ENCODE data around the gene PCNX1. TPM values are rescaled to one million over a fixed set of nuclear protein-coding genes. Genes with fewer than 3 reads are reported as not detected.
"Not testable (repeated sequence)": the region's sequence is repeated elsewhere in the genome, so short reads cannot be mapped to it uniquely, and the experiment has no call there.

Gene PCNX1
- total RNA-seq, 1 experiment from 2014 or later = 23.3 TPM

- H3K9me2 ChIP-seq (replicated peaks; ENCODE audit: low read length) = no peaks in the 10 kb centered on the region
- H3K27ac ChIP-seq (ENCODE audit: low read length) = no peak overlapping the region
- peaks cover 28% of the 10 kb centered on the region for H3K36me3 ChIP-seq (ENCODE audit: low read depth, low read length)
- no peaks in the 10 kb centered on the region for H3F3A ChIP-seq (ENCODE audit: low read length, unreplicated experiment)
- POLR2A ChIA-PET (ENCODE audit: unreplicated experiment) = no interaction called here
- H3K4me1 ChIP-seq (ENCODE audit: insufficient read depth, low read length) = no peaks in the 10 kb centered on the region
- no peak overlapping the region for H2AFZ ChIP-seq (ENCODE audit: low read length)
- DNase-seq = no peak
- H3K27me3 ChIP-seq (ENCODE audit: low read length) = no peaks in the 10 kb centered on the region
- CTCF ChIA-PET = interaction anchor here (0.6 kb wide), 1 partner anchor 370 kb away, joined by 6 read pairs; no protein-coding TSS in a partner anchor
- no peaks in the 10 kb centered on the region for H4K20me1 ChIP-seq (ENCODE audit: low read length)
- no peak overlapping the region for H3K9ac ChIP-seq (ENCODE audit: low read length)
- H3K4me3 ChIP-seq (ENCODE audit: low read length) = no peak overlapping the region
- ATAC-seq = no peak
- no peak for TF ChIP-seq EZH2phosphoT487 (IDR thresholded peaks at IDR 0.05; ENCODE audit: borderline replicate concordance, low read length)
- TF ChIP-seq EZH2 (IDR thresholded peaks at IDR 0.05; ENCODE audit: low read length, unreplicated experiment) = no peak
- TF ChIP-seq CTCF (conservative IDR thresholded peaks at IDR 0.05; ENCODE audit: low read depth, low read length) = no peak
- 0 out of 2 replicates have a peak, but pooled peaks cover 12% of the 10 kb centered on the region for H3K79me2 ChIP-seq (ENCODE audit: low read length)
- no TSS peak for BruUV-seq (replicated peaks)
- intact Hi-C loops (cut with micrococcal nuclease) = no loop called here
- H3K4me2 ChIP-seq (ENCODE audit: low read length) = no peak overlapping the region
- H3K9me3 ChIP-seq (ENCODE audit: low read length) = peaks cover 12% of the 10 kb centered on the region
These were observed 35.1 kb downstream of the PCNX1 start for GRCh38 chr14:70942342-70942706.

GRCh38 chr14:70942721-70943120 is 35.5 kb downstream of the PCNX1 start:
- H3K4me3 ChIP-seq (ENCODE audit: low read length); DNase-seq; H2AFZ ChIP-seq (ENCODE audit: low read length); H3F3A ChIP-seq (ENCODE audit: low read length, unreplicated experiment); H3K27me3 ChIP-seq (ENCODE audit: low read length); H3K27ac ChIP-seq (ENCODE audit: low read length); ATAC-seq; BruUV-seq (replicated peaks); H4K20me1 ChIP-seq (ENCODE audit: low read length); H3K4me1 ChIP-seq (ENCODE audit: insufficient read depth, low read length); H3K9me2 ChIP-seq (replicated peaks; ENCODE audit: low read length); H3K9ac ChIP-seq (ENCODE audit: low read length); POLR2A ChIA-PET (ENCODE audit: unreplicated experiment); intact Hi-C loops (cut with micrococcal nuclease); H3K4me2 ChIP-seq (ENCODE audit: low read length): not testable (repeated sequence)
- peaks cover 32% of the 10 kb centered on the region for H3K36me3 ChIP-seq (ENCODE audit: low read depth, low read length)
- peaks cover 12% of the 10 kb centered on the region for H3K9me3 ChIP-seq (ENCODE audit: low read length)
- 0 out of 2 replicates have a peak, but pooled peaks cover 12% of the 10 kb centered on the region for H3K79me2 ChIP-seq (ENCODE audit: low read length)
- CTCF ChIA-PET = interaction anchor here (0.6 kb wide), 1 partner anchor 370 kb away, joined by 6 read pairs; no protein-coding TSS in a partner anchor

GRCh38 chr14:70943838-70944237 is 36.6 kb downstream of the PCNX1 start:
- intact Hi-C loops (cut with micrococcal nuclease) = no loop called here
- DNase-seq (no peak), ATAC-seq (no peak)
- no peaks in the 10 kb centered on the region for H3F3A ChIP-seq (ENCODE audit: low read length, unreplicated experiment)
- H3K79me2 ChIP-seq (ENCODE audit: low read length) = 0 out of 2 replicates have a peak, but pooled peaks cover 12% of the 10 kb centered on the region
- no peaks in the 10 kb centered on the region for H3K9me2 ChIP-seq (replicated peaks; ENCODE audit: low read length)
- TF ChIP-seq CTCF (conservative IDR thresholded peaks at IDR 0.05; ENCODE audit: low read depth, low read length) = no peak
- no peak for TF ChIP-seq EZH2 (IDR thresholded peaks at IDR 0.05; ENCODE audit: low read length, unreplicated experiment)
- no peak for TF ChIP-seq EZH2phosphoT487 (IDR thresholded peaks at IDR 0.05; ENCODE audit: borderline replicate concordance, low read length)
- POLR2A ChIA-PET (ENCODE audit: unreplicated experiment) = no interaction called here
- no peak overlapping the region for H3K4me3 ChIP-seq (ENCODE audit: low read length)
- H2AFZ ChIP-seq (ENCODE audit: low read length) = no peak overlapping the region
- H4K20me1 ChIP-seq (ENCODE audit: low read length) = no peaks in the 10 kb centered on the region
- no peaks in the 10 kb centered on the region for H3K4me1 ChIP-seq (ENCODE audit: insufficient read depth, low read length)
- no peak overlapping the region for H3K4me2 ChIP-seq (ENCODE audit: low read length)
- peaks cover 37% of the 10 kb centered on the region for H3K36me3 ChIP-seq (ENCODE audit: low read depth, low read length)
- H3K27ac ChIP-seq (ENCODE audit: low read length) = no peak overlapping the region
- CTCF ChIA-PET = no interaction called here
- no peak overlapping the region for H3K9ac ChIP-seq (ENCODE audit: low read length)
- no peaks in the 10 kb centered on the region for H3K27me3 ChIP-seq (ENCODE audit: low read length)
- H3K9me3 ChIP-seq (ENCODE audit: low read length) = peaks cover 12% of the 10 kb centered on the region
- BruUV-seq (replicated peaks) = no TSS peak
